RWPE2 (cell line): ENCODE results near the gene STAT3.
A peak's percentile ranks its signal among the peaks of the same experiment; 100 is the strongest.

Experiments
- ATAC-seq: fragments of 200-7000 bp; cut with Tn5 transposase; 3 replicates; pipeline ENCODE4 v1.9.1; 2021; ENCODE audit warnings: low read depth
- DNase-seq: peaks from one replicate; pipeline ENCODE4 v3.0.0-alpha.2; 2020; ENCODE audit warnings: low spot score
- H3K27ac ChIP-seq: fragments of 450-650 bp; 2 replicates; pipeline ENCODE4 v1.5.1; 2017; ENCODE audit warnings: mild to moderate bottlenecking; ENCODE audit not compliant: poor library complexity, severe bottlenecking
- H3K27me3 ChIP-seq: fragments of 250-450 bp; sonication (Bioruptor Pico); 2 replicates; pipeline ENCODE4 v1.5.1; 2021; ENCODE audit warnings: mild to moderate bottlenecking, moderate library complexity; ENCODE audit not compliant: insufficient read depth, poor library complexity, severe bottlenecking
- H3K36me3 ChIP-seq: fragments of 250-450 bp; sonication (Bioruptor Pico); 2 replicates; pipeline ENCODE4 v1.5.1; 2020; ENCODE audit warnings: low read depth, mild to moderate bottlenecking, moderate library complexity
- H3K4me1 ChIP-seq: fragments of 250-450 bp; sonication (Bioruptor Pico); 2 replicates; pipeline ENCODE4 v1.5.1; 2021; ENCODE audit warnings: mild to moderate bottlenecking, moderate library complexity; ENCODE audit not compliant: insufficient read depth, poor library complexity, severe bottlenecking
- H3K4me3 ChIP-seq: fragments of 250-450 bp; sonication (Bioruptor Pico); 2 replicates; pipeline ENCODE4 v1.5.1; 2021; ENCODE audit warnings: mild to moderate bottlenecking, moderate library complexity; ENCODE audit not compliant: severe bottlenecking
- H3K9me3 ChIP-seq: fragments of 250-450 bp; sonication (Bioruptor Pico); 2 replicates; pipeline ENCODE4 v1.5.1; 2021; ENCODE audit warnings: mild to moderate bottlenecking, moderate library complexity; ENCODE audit not compliant: severe bottlenecking
- CTCF ChIP-seq: fragments of 450-650 bp; IDR thresholded peaks from one replicate; pipeline ENCODE4 v1.5.1; 2017; ENCODE audit warnings: mild to moderate bottlenecking, moderate library complexity; ENCODE audit not compliant: poor library complexity, severe bottlenecking

The STAT3 gene

GRCh38 chr17:42413464-42414040, 25.3 kb upstream of the STAT3 start:
- peak overlapping the region; percentile 94 for H3K27ac ChIP-seq
- no peak for TF ChIP-seq CTCF
- no peak overlapping the region for H3K4me3 ChIP-seq
- no peaks in the 10 kb centered on the region for H3K9me3 ChIP-seq
- ATAC-seq (no peak), DNase-seq (no peak)
- H3K4me1 ChIP-seq: peaks cover 27% of the 10 kb centered on the region
- H3K36me3 ChIP-seq: peaks cover 34% of the 10 kb centered on the region
- H3K27me3 ChIP-seq: no peaks in the 10 kb centered on the region

GRCh38 chr17:42411905-42412679, 23.9 kb upstream of the STAT3 start:
- no peak for DNase-seq
- ATAC-seq: no peak
- H3K27me3 ChIP-seq: no peaks in the 10 kb centered on the region
- H3K9me3 ChIP-seq: no peaks in the 10 kb centered on the region
- TF ChIP-seq CTCF: no peak
- H3K4me1 ChIP-seq: peaks cover 42% of the 10 kb centered on the region
- peaks cover 24% of the 10 kb centered on the region for H3K36me3 ChIP-seq
- H3K27ac ChIP-seq: peak overlapping the region; percentile 94
- no peak overlapping the region for H3K4me3 ChIP-seq

- TF ChIP-seq CTCF: no peak
- Histone ChIP-seq H3K9me3 (no peaks in the 10 kb centered on the region), H3K36me3 (peaks cover 31% of the 10 kb centered on the region), H3K4me3 (no peak overlapping the region), H3K27me3 (no peaks in the 10 kb centered on the region), H3K27ac (peak overlapping the region; percentile 94), H3K4me1 (peaks cover 49% of the 10 kb centered on the region)
- no peak for DNase-seq
- no peak for ATAC-seq
Measured at GRCh38 chr17:42411361-42411760, 23.1 kb upstream of the STAT3 start.

GRCh38 chr17:42410319-42410685, 22.1 kb upstream of the STAT3 start:
- DNase-seq (no peak), ATAC-seq (no peak)
- H3K4me1 ChIP-seq: peaks cover 45% of the 10 kb centered on the region
- peaks cover 34% of the 10 kb centered on the region for H3K36me3 ChIP-seq
- peak overlapping the region; percentile 94 for H3K27ac ChIP-seq
- H3K4me3 ChIP-seq: no peak overlapping the region
- no peaks in the 10 kb centered on the region for H3K27me3 ChIP-seq
- H3K9me3 ChIP-seq: no peaks in the 10 kb centered on the region
- TF ChIP-seq CTCF: no peak
